Activated CD8-positive, alpha-beta memory T cell treated with anti-CD3 and anti-CD28 coated beads for 1 hour (primary cell): ENCODE measurements around the gene CUL4A.

Experiments used
- DNase-seq, 2 donors: peaks; one replicate each; pipeline ENCODE4 v3.0.0-alpha.2; 2020; ENCODE audit warnings: low read depth in 1 of 2; ENCODE audit errors: extremely low read depth in 1 of 2

Gene CUL4A

GRCh38 chr13:113179374-113180230 is 29.8 kb upstream of the CUL4A start:
- no peak for DNase-seq

DNA sequence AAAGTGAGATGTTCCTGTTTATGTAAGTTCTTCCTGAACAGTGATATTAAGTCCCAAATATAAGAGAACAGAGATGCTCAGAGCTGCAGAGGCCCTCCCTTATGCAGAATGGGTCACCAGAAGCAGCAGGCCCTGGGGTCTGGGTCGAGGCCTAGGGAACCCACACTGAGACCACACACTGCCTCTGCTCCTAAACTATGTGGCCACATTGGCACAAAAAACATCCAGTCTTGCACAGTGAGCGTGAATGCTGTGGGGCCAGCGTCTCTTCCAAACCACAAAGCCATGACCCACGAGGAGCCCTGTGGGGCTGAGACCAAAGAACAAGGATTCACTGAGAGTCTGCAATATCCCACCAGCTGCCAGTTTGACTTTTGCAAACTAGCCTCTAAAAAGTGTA is 27.4 kb upstream of the CUL4A start:
- no peak for DNase-seq

GRCh38 chr13:113183450-113184129 is 25.8 kb upstream of the CUL4A start:
- no peak for DNase-seq

GRCh38 chr13:113184568-113185440 is 24.6 kb upstream of the CUL4A start:
- no peak for DNase-seq

DNA sequence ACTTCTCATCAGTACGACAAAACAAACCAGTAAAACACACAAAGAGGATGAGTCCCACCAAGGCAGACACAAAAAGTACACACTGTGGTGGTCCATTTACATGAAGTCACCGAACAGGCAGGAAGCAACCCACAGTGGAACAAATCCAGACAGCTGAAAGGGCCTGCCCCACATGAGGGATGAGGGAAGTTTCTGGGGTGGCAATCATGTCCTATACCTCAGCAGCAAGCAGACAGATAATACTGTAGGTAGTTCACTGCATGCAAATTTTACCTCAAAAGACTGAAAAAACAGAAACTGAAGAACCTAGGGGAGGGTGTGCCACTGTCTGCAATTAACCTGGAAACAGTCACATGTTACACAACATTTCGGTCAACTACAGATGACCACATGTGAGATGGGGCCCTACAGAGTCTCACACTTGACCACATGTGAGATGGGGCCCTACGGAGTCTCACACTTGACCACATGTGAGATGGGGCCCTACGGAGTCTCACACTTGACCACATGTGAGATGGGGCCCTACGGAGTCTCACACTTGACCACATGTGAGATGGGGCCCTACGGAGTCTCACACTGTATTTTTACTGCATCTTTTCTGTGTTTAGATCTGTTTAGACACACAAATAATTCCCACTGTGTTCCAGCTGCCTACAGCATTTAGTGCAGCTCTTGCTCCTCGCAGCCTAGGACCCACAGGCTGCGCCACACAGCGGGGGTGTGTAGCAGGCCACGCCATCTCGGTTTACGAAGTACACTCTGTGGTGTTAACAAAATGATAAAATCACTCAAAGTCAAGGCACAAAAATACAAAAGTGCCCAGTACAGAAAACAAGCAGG is 23.1 kb upstream of the CUL4A start:
- DNase-seq, result no peak

GRCh38 chr13:113187263-113187669 is 22.1 kb upstream of the CUL4A start:
- no peak for DNase-seq

DNA sequence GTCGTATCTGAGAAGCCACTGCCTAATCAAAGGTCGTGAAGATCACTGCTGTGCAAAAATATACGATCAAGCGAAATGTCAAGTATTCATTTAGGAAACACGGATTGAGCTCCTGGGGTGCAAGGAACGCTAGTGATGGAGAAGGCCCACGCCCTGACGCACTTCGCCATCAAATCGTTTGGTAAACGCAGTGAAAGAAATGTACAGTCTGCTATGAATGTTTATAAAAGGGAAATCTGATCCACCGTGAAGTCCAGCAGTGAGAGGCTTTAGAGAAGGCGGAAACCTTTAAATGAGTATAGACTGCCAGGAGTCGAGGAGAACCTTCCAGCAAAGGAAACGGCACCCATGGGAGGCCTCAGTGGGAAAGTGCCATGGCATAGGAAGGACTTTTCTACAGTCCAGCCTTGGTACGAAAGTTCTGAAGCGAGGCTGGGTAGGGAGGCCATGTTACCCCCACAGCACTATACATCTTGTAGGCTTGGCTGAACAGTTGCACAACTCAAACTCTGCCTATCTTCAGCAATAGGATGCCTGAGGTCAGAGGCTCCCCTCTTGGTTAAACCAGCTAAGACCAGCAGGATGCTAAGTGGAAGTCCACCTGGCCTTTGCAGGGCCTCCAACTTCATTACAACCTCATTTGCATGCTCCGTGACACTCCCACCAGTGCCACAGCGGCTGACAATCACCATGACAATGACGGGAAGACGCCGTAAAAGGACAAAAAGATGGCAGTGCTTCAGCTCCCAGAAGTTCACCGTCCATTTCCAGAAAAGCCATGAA is 21.3 kb upstream of the CUL4A start:
- no peak for DNase-seq

DNA sequence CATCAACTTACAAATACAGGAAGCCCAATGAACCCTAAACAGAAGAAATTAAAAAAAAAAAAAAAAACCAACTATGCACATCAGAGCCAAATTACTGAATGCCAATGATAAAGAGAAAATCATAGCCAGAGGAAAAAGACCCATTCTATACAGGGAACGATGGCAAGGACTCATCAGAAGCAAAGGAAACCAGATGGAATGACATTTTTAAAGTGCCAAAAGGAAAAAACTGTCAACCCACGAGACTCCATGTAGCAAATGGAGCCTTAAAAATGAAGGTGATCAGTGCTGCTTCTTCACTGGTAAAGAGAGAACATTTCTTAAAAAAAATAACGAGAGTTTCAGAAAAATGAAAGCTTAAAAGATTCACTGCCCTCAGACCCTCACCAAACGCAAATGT is 19.2 kb upstream of the CUL4A start:
- DNase-seq, result no peak

- no peak for DNase-seq
These were observed 17.1 kb upstream of the CUL4A start for GRCh38 chr13:113192279-113192678.

DNA sequence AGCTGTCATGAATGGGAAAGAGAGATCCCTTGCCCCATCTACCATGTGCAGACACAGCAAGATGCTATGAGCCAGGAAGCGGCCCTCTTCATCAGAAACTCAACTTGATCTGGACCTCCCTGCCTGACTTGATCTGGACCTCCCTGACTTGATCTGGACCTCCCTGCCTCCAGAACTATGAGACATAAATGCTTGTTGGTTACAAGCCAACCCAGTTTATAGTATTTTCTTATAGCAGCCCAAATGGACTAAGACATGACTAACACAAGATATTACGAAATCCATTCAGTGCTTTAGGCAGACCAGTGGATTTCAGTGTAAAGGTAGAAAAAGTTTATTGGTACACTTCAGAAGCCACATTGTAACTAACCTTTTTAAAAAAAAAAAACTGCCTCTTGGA is 16.5 kb upstream of the CUL4A start:
- no peak for DNase-seq

GRCh38 chr13:113195360-113195759 is 14.1 kb upstream of the CUL4A start:
- no peak for DNase-seq

- no peak for DNase-seq
These were observed 12.3 kb upstream of the CUL4A start for GRCh38 chr13:113196970-113197737.

- DNase-seq, result no peak
These were observed 7.6 kb upstream of the CUL4A start for GRCh38 chr13:113201815-113202214.

GRCh38 chr13:113202912-113203311 is 6.5 kb upstream of the CUL4A start:
- DNase-seq, result no peak

GRCh38 chr13:113203507-113204377 is 5.7 kb upstream of the CUL4A start:
- DNase-seq, result no peak

DNA sequence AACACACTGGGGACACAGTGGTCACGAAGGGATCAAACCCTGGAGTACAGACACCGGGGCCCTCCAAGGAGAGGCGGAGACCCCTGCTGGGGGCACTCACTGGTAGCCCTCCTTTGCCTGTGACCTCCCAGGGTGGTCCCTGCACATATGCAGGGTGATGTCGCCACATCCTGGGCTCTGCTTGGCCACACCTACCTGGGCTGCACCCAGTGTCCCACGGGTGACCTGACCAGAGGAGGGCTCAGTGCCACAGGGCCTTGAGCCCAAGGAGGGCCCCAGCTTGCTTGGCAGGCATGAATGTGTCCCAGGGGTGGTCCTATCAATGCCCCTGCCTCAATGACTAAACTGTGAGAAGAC is 5.1 kb upstream of the CUL4A start:
- no peak for DNase-seq

DNA sequence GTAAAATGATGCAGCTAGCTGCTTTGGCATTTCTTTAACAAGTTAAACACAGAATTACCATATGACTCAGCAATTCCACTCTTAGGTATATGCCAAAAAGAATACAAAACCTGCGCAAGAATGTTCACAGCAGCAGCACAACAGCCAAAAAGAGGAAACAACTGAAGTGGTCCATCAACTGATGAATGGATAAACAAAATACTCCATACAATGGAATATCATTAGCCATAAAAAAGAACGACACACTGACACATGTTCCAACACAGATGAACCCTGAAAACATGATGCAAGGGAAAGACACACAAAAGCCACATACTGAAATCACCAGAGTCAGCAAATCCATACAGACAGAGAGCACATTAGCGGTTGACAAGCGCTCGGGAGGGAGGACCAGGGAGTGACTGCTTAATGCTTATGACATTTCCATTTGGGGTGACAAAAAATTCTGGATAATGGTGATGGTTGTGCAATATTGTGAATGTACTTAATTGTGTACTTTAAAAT is 3.9 kb upstream of the CUL4A start:
- DNase-seq, result no peak

- no peak for DNase-seq
These were observed 2.0 kb upstream of the CUL4A start for GRCh38 chr13:113207460-113207859.
